Activated CD8-positive, alpha-beta T cell treated with anti-CD3 and anti-CD28 coated beads for 36 hours (primary cell): ENCODE results near the gene IFNG. TPM values are rescaled to one million over a fixed set of nuclear protein-coding genes. Genes with fewer than 3 reads are reported as not detected.
"Not testable (repeated sequence)": the region's sequence is repeated elsewhere in the genome, so short reads cannot be mapped to it uniquely, and the experiment has no call there.

Experiments
- ATAC-seq: fragments of 200-7000 bp; cut with Tn5 transposase; one replicate; pipeline ENCODE4 v1.10.0; 2021; ENCODE audit warnings: mild to moderate bottlenecking, moderate library complexity
- CTCF ChIA-PET: fragments of 350-600 bp; sonication (Branson Sonifier 250); formaldehyde crosslinking; loops from one replicate; lab custom pipeline; 2021; ENCODE audit warnings: antibody characterized with exemption; lab: Charles Lee
- POLR2A ChIA-PET: fragments of 350-600 bp; sonication (Branson Sonifier 250); formaldehyde crosslinking; loops from one replicate; lab custom pipeline; 2021; ENCODE audit warnings: antibody characterized with exemption; lab: Charles Lee
- DNase-seq: peaks from one replicate; pipeline ENCODE4 v3.0.0-alpha.2; 2020
- H3K27ac Mint-ChIP-seq: one replicate; pipeline ENCODE4 v1.8.0; 2021; ENCODE audit warnings: mild to moderate bottlenecking, mixed read lengths
- H3K27me3 Mint-ChIP-seq: one replicate; pipeline ENCODE4 v1.8.0; 2021; ENCODE audit warnings: mixed read lengths
- H3K36me3 Mint-ChIP-seq: one replicate; pipeline ENCODE4 v1.8.0; 2021; ENCODE audit warnings: low read depth, mixed read lengths
- H3K4me1 Mint-ChIP-seq: one replicate; pipeline ENCODE4 v1.8.0; 2021; ENCODE audit warnings: low read depth, mixed read lengths
- H3K4me3 Mint-ChIP-seq: one replicate; pipeline ENCODE4 v1.8.0; 2021; ENCODE audit warnings: mild to moderate bottlenecking, moderate library complexity, mixed read lengths
- H3K9me3 Mint-ChIP-seq: one replicate; pipeline ENCODE4 v1.8.0; 2021; ENCODE audit warnings: mixed read lengths
- CTCF ChIP-seq: fragments of 200-600 bp; IDR thresholded peaks from one replicate; pipeline ENCODE4 v1.8.0; 2022; ENCODE audit warnings: antibody characterized with exemption, mild to moderate bottlenecking
- intact Hi-C: fragments of 100-400 bp; cut with micrococcal nuclease; formaldehyde crosslinking; loops from one replicate; pipeline ENCODE4 v1.10.0; 2022
- total RNA-seq, 2 experiments: library from RNA; stranded (reverse); gene quantifications; one replicate each; pipeline ENCODE4 v1.2.3, GENCODE V29; 2021

Gene IFNG
- 10 to 100 TPM; 42.7 to 43.6 TPM for total RNA-seq

GRCh38 chr12:68159681-68160304 lies at the start of gene IFNG:
IFNG (minus strand) TSS chr12:68159740; CDS start chr12:68159615, 125 bp downstream.
- DNase-seq: peak; percentile 42
- H3K4me3 Mint-ChIP-seq: peak within 1 kb of the TSS; percentile 82
- TF ChIP-seq CTCF: no peak
- peak; percentile 52 for ATAC-seq
- H3K36me3 Mint-ChIP-seq: peaks cover 22% of the 10 kb centered on the region
- ChIA-PET CTCF (interaction anchor here (1.0 to 5.0 kb wide), 12 partner anchors 9 to 151 kb away, joined by 3 to 107 read pairs (median 15); no protein-coding TSS in a partner anchor), POLR2A (interaction anchor here (2.0 kb wide), 1 partner anchor 21 kb away, joined by 11 read pairs; no protein-coding TSS in a partner anchor)
- H3K27ac Mint-ChIP-seq: peak within 1 kb of the TSS; percentile 80
- no peaks in the 10 kb centered on the region for H3K27me3 Mint-ChIP-seq
- intact Hi-C loops: loop anchor here (2.0 to 5.0 kb wide), 2 partner anchors 41 to 117 kb away; no protein-coding TSS in a partner anchor
- H3K9me3 Mint-ChIP-seq: no peaks in the 10 kb centered on the region
- H3K4me1 Mint-ChIP-seq: peaks cover 58% of the 10 kb centered on the region

- ATAC-seq, H3K27ac Mint-ChIP-seq, DNase-seq, H3K27me3 Mint-ChIP-seq, H3K9me3 Mint-ChIP-seq, POLR2A ChIA-PET, H3K36me3 Mint-ChIP-seq, H3K4me3 Mint-ChIP-seq: not testable (repeated sequence)
- peaks cover 15% of the 10 kb centered on the region for H3K4me1 Mint-ChIP-seq
- intact Hi-C loops: loop anchor here (10.0 kb wide), 1 partner anchor 164 kb away; no protein-coding TSS in a partner anchor
- CTCF ChIA-PET: interaction anchor here (1.1 kb wide), 1 partner anchor 14 kb away, joined by 5 read pairs; no protein-coding TSS in a partner anchor
These were observed 49.6 kb upstream of the IFNG start for GRCh38 chr12:68209048-68209728.

GRCh38 chr12:68207276-68207675 lies 47.7 kb upstream of the IFNG start:
- POLR2A ChIA-PET: no interaction called here
- DNase-seq (no peak), ATAC-seq (no peak)
- Mint-ChIP-seq H3K27me3 (peaks cover 2% of the 10 kb centered on the region), H3K4me1 (peaks cover 29% of the 10 kb centered on the region), H3K36me3 (no peaks in the 10 kb centered on the region), H3K9me3 (no peaks in the 10 kb centered on the region), H3K27ac (no peak overlapping the region), H3K4me3 (no peak overlapping the region)
- TF ChIP-seq CTCF: no peak
- intact Hi-C loops: loop anchor here (10.0 kb wide), 1 partner anchor 162 kb away; no protein-coding TSS in a partner anchor
- CTCF ChIA-PET: interaction anchor here (1.3 to 1.7 kb wide), 3 partner anchors 15 to 166 kb away, joined by 4 to 5 read pairs (median 5); no protein-coding TSS in a partner anchor

- ATAC-seq (no peak), DNase-seq (no peak)
- ChIA-PET POLR2A (no interaction called here), CTCF (interaction anchor here (1.3 to 1.6 kb wide), 2 partner anchors 48 to 166 kb away, joined by 4 to 5 read pairs; no protein-coding TSS in a partner anchor)
- Mint-ChIP-seq H3K36me3 (no peaks in the 10 kb centered on the region), H3K27ac (no peak overlapping the region), H3K4me3 (no peak overlapping the region), H3K4me1 (peaks cover 23% of the 10 kb centered on the region), H3K27me3 (no peaks in the 10 kb centered on the region), H3K9me3 (no peaks in the 10 kb centered on the region)
- TF ChIP-seq CTCF: no peak
- intact Hi-C loops: loop anchor here (10.0 kb wide), 1 partner anchor 162 kb away; no protein-coding TSS in a partner anchor
These were observed 46.9 kb upstream of the IFNG start for GRCh38 chr12:68206446-68206845.

GRCh38 chr12:68203460-68203875 lies 43.9 kb upstream of the IFNG start:
- peaks cover 43% of the 10 kb centered on the region for H3K4me1 Mint-ChIP-seq
- H3K9me3 Mint-ChIP-seq: no peaks in the 10 kb centered on the region
- no peaks in the 10 kb centered on the region for H3K27me3 Mint-ChIP-seq
- H3K27ac Mint-ChIP-seq: no peak overlapping the region
- no peak for TF ChIP-seq CTCF
- ATAC-seq: peak; percentile 25
- DNase-seq: no peak
- intact Hi-C loops: loop anchor here (10.0 kb wide), 1 partner anchor 159 kb away; no protein-coding TSS in a partner anchor
- POLR2A ChIA-PET: no interaction called here
- H3K4me3 Mint-ChIP-seq: no peak overlapping the region
- CTCF ChIA-PET: no interaction called here
- no peaks in the 10 kb centered on the region for H3K36me3 Mint-ChIP-seq
